Upper lobe of left lung (tissue), 6 donors: ENCODE data around the gene EHF. TPM values are rescaled to one million over a fixed set of nuclear protein-coding genes. Genes with fewer than 3 reads are reported as not detected.

Experiments used
- ATAC-seq, 2 donors: fragments of 200-7000 bp; cut with Tn5 transposase; one replicate each; pipeline ENCODE4 v1.9.1; 2022; ENCODE audit warnings: mild to moderate bottlenecking in 2 of 2, moderate library complexity in 2 of 2; ENCODE audit not compliant: low FRiP score in 2 of 2
- DNase-seq, 2 donors: peaks; one replicate each; pipeline ENCODE4 v3.0.0-alpha.2; 2019 to 2020
- H3K27ac ChIP-seq, 4 donors: fragments of 200-600 bp; sonication (generic); one replicate each; pipeline ENCODE4 v1.5.1; 2016 to 2019
- H3K27me3 ChIP-seq, 4 donors: fragments of 200-600 bp; sonication (generic); one replicate each; pipeline ENCODE4 v1.5.1; 2017 to 2019
- H3K36me3 ChIP-seq, 4 donors: fragments of 200-600 bp; sonication (generic); one replicate each; pipeline ENCODE4 v1.5.1; 2016 to 2019
- H3K4me1 ChIP-seq, 4 donors: fragments of 200-600 bp; sonication (generic); one replicate each; pipeline ENCODE4 v1.5.1; 2018 to 2019
- H3K4me3 ChIP-seq, 4 donors: fragments of 200-600 bp; sonication (generic); one replicate each; pipeline ENCODE4 v1.5.1; 2017 to 2019; ENCODE audit warnings: mild to moderate bottlenecking in 2 of 4, moderate library complexity in 1 of 4
- H3K9me3 ChIP-seq, 4 donors: fragments of 200-600 bp; sonication (generic); one replicate each; pipeline ENCODE4 v1.5.1; 2018 to 2019
- EP300 ChIP-seq, 4 donors: sonication (generic); formaldehyde crosslinking; IDR thresholded peaks; one replicate each; pipeline ENCODE4 v1.5.1; 2017; ENCODE audit warnings: antibody characterized with exemption in 4 of 4, control low read depth in 2 of 4
- POLR2A ChIP-seq, 4 donors: fragments of 450-650 bp; IDR thresholded peaks; one replicate each; pipeline ENCODE4 v1.5.1; 2016 to 2017; ENCODE audit warnings: antibody characterized with exemption in 4 of 4, mild to moderate bottlenecking in 2 of 4
- POLR2AphosphoS5 ChIP-seq, 2 donors: sonication (generic); formaldehyde crosslinking; IDR thresholded peaks; one replicate each; pipeline ENCODE4 v1.5.1; 2017; ENCODE audit warnings: antibody characterized with exemption in 2 of 2
- WGBS, 2 donors: methylation state at CpG; one replicate each; pipeline ENCODE4 v1.1.5; 2017 to 2018; 5-methylcytosine and 5-hydroxymethylcytosine counted together
- total RNA-seq, 6 donors: library from RNA; depleted of rRNA in 4 of 6; stranded (reverse); fragments of >200 nt in 4 of 6; gene quantifications; one replicate each; pipeline versions ENCODE4 v1.1.0 to v1.2.1, GENCODE V29; 2016 to 2021
- TF ChIP-seq, protein P1 (sequence below), 6 experiments: fragments of 450-650 bp in 4 of 6; fragments of 200-600 bp in 2 of 6; sonication (generic) in 2 of 6; IDR thresholded peaks; one replicate each; pipeline ENCODE4 v1.5.1; 2016 to 2019; ENCODE audit warnings: antibody characterized with exemption in 6 of 6
- donor health status: DM: no; HTN: no; CAD: no; lungs with moderate emphysema.
- donor health status: DM: no; HTN: yes; CAD: no; lungs with severe emphysema.

Gene EHF
- total RNA-seq, 6 donors from 2014 or later: 31.8 to 122 (median 57.7) TPM

DNA sequence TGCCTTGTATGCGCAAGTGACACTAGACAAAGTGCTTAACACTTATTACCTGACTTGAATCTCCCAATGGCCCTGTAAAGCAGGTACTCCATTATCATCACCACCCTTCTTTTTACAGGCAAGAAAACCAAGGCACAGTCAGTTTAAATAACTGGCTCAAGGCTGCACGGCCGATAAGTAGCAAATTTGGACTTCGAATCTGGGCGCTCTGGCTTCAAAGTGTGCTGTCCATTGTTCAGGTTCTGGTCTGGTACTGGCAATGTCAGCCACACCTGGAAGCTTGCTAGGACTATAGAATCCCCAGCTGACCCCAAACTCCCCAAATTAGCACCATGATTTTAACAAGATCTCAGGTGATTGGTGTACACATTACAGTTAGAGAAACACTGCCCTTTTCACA lies 19.3 kb upstream of the EHF start:
- H3K4me1 ChIP-seq: peaks cover 18 to 44% (median 32%) of the 10 kb centered on the region in 4 donors
- no peak for ATAC-seq
- H3K4me3 ChIP-seq: no peak overlapping the region
- H3K36me3 ChIP-seq: no peaks in the 10 kb centered on the region
- DNase-seq: no peak
- H3K27me3 ChIP-seq: no peaks in the 10 kb centered on the region
- peak overlapping the region; percentile 66 to 77 (median 74) for H3K27ac ChIP-seq
- 71 to 79% methylated on average over 3 to 5 of the region's 5 CpGs for WGBS, 2 donors
- no peaks in the 10 kb centered on the region for H3K9me3 ChIP-seq
- TF ChIP-seq POLR2A (IDR thresholded peaks at IDR 0.05) (no peak), POLR2AphosphoS5 (IDR thresholded peaks at IDR 0.05) (no peak), EP300 (IDR thresholded peaks at IDR 0.05) (no peak)

DNA sequence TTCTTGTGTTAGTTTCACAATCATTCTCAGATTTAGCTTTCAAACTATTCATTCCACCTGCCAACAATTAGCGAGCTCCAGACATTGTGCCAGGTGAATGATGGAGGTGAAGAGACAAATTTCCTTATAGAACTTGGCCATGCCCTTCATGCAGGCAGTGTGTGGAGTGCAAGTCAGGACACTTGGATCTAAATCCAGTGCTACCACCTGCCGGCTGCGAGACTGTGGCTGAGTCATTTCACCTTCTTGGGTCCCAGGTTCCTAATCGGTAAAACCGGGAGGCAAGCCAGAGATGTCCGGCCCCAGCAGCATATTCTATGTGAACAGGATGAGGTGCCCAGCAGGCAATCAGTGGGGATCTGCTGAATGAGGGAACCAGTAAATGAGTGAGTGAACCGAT lies 18.6 kb upstream of the EHF start:
- TF ChIP-seq EP300 (IDR thresholded peaks at IDR 0.05) (peak in 1 of 4 donors; percentile 20), POLR2A (IDR thresholded peaks at IDR 0.05) (no peak)
- ATAC-seq (no peak), DNase-seq (no peak)
- H3K9me3 ChIP-seq: no peaks in the 10 kb centered on the region
- H3K4me3 ChIP-seq: no peak overlapping the region
- H3K27ac ChIP-seq: peak overlapping the region in 2 of 4 donors; percentile 23 to 76
- WGBS, 2 donors: 63 to 64% methylated on average over 7 of the region's 7 CpGs
- H3K36me3 ChIP-seq: no peaks in the 10 kb centered on the region
- no peaks in the 10 kb centered on the region for H3K27me3 ChIP-seq
- H3K4me1 ChIP-seq: peaks cover 18 to 44% (median 32%) of the 10 kb centered on the region in 4 donors

DNA sequence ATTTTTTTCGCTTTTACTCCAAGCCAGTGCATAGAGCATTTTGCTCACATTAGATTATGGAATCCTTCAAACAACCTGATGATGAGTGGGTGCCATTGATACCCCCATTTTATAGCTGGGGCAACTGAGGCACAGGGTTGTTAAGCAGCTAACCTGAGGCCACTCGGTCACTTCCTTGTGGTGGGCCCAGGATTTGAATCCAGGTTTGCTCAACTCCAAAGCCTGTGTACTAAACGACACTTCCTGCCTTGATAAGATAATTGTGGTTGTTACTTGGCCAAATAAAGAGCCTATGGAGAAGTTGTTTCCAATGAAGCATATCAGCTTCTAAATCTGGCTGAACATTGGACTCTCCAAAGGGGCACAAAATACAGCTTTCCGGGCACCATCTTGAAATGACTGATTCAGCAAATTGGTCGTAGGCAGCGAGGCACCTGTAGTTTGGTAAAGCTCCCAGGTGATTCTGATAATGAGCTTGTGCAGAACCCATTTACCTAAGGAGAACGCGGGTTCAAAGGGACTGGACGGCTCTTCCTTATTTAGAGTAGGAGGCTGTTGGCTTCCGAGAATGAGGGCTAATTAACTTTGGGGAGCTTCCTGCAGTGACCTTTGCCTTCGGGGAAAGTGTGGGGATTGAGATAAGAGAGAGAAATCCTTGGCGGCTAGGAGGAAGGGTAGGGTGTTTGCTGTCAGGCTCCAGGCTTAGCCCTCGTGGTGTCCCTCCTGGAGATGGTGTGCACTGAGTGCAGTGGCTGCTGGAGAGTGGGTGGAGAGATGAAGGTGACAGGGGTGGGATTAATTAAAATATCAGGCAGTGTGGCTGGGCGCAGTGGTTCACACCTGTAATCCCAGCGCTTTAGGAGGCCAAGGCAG lies 17.5 kb upstream of the EHF start:
- WGBS, 2 donors: 73 to 75% methylated on average over 13 to 15 of the region's 15 CpGs
- no peak overlapping the region for H3K4me3 ChIP-seq

DNA sequence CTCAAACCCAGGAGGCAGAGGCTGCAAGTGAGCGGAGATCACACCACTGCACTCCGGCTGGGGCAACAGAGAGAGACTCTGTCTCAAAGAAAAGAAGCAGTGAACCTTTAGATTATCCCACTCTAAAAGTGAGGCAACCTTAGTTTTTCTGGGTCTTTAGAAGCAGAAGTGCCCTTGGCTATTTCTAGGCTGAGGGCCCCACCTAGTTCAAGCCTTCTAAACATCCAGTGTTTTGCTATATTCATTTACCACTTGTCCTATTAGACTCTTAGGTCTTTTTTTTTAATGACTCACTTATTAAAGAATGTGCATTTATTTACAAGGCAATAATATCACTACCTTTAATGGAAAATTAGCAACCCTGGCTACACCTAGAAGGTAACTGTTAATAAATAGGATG lies 16.7 kb upstream of the EHF start:
- Histone ChIP-seq H3K9me3 (no peaks in the 10 kb centered on the region), H3K27ac (no peak overlapping the region), H3K27me3 (no peaks in the 10 kb centered on the region), H3K4me1 (peaks cover 16 to 44% (median 31%) of the 10 kb centered on the region in 4 donors), H3K4me3 (no peak overlapping the region), H3K36me3 (no peaks in the 10 kb centered on the region)
- WGBS, 2 donors: 85 to 100% methylated on average over 2 of the region's 2 CpGs
- ATAC-seq (no peak), DNase-seq (no peak)
- TF ChIP-seq, protein P1, sequence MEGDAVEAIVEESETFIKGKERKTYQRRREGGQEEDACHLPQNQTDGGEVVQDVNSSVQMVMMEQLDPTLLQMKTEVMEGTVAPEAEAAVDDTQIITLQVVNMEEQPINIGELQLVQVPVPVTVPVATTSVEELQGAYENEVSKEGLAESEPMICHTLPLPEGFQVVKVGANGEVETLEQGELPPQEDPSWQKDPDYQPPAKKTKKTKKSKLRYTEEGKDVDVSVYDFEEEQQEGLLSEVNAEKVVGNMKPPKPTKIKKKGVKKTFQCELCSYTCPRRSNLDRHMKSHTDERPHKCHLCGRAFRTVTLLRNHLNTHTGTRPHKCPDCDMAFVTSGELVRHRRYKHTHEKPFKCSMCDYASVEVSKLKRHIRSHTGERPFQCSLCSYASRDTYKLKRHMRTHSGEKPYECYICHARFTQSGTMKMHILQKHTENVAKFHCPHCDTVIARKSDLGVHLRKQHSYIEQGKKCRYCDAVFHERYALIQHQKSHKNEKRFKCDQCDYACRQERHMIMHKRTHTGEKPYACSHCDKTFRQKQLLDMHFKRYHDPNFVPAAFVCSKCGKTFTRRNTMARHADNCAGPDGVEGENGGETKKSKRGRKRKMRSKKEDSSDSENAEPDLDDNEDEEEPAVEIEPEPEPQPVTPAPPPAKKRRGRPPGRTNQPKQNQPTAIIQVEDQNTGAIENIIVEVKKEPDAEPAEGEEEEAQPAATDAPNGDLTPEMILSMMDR (IDR thresholded peaks at IDR 0.05): no peak
- TF ChIP-seq EP300 (IDR thresholded peaks at IDR 0.05): no peak
- TF ChIP-seq POLR2A (IDR thresholded peaks at IDR 0.05): no peak
- TF ChIP-seq POLR2AphosphoS5 (IDR thresholded peaks at IDR 0.05): no peak

More for the DNA sequence above, 17.5 kb upstream of the EHF start:
- ATAC-seq (no peak), DNase-seq (no peak)
- TF ChIP-seq POLR2AphosphoS5 (IDR thresholded peaks at IDR 0.05) (no peak), POLR2A (IDR thresholded peaks at IDR 0.05) (no peak), EP300 (IDR thresholded peaks at IDR 0.05) (no peak)
- TF ChIP-seq, protein P1 (IDR thresholded peaks at IDR 0.05): no peak
- no peaks in the 10 kb centered on the region for H3K27me3 ChIP-seq
- no peaks in the 10 kb centered on the region for H3K9me3 ChIP-seq
- H3K27ac ChIP-seq: no peak overlapping the region
- no peaks in the 10 kb centered on the region for H3K36me3 ChIP-seq
- H3K4me1 ChIP-seq: peaks cover 18 to 44% (median 32%) of the 10 kb centered on the region in 4 donors

DNA sequence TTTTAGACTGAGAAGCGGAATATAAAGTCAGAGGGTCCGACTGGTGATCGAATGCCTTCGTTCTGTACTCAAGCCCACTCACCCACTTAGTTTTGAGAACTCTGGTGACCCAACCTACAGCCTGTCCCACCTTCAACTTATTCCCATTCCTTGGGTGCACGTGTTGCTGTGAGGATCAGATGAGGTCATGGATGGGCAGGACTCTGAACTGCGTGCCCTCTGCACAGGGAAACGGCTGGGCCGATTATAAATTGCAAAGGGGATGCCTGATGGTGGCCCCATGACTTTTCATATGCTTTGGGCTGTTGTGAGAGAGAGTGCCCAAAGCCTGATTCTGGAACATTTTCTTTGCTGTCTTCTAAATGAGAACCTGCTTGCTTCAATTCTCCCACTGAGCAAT lies 16.0 kb upstream of the EHF start:
- ATAC-seq: no peak
- Histone ChIP-seq H3K27ac (no peak overlapping the region), H3K9me3 (no peaks in the 10 kb centered on the region), H3K4me3 (no peak overlapping the region), H3K4me1 (peaks cover 8 to 40% (median 24%) of the 10 kb centered on the region in 4 donors), H3K27me3 (no peaks in the 10 kb centered on the region), H3K36me3 (no peaks in the 10 kb centered on the region)
- no peak for DNase-seq
- WGBS, 2 donors: 80 to 85% methylated on average over 8 of the region's 8 CpGs
- no peak for TF ChIP-seq EP300 (IDR thresholded peaks at IDR 0.05)
- no peak for TF ChIP-seq POLR2A (IDR thresholded peaks at IDR 0.05)
- TF ChIP-seq, protein P1 (IDR thresholded peaks at IDR 0.05): no peak
